ENCODE data around the gene BAG3.

GRCh38 chr10:119679480-119679829 lies 28.3 kb downstream of the BAG3 start:
- TF ChIP-seq POLR2A (IDR thresholded peaks at IDR 0.05; ENCODE audit: low read depth, low read length): no peak
- no peak for TF ChIP-seq TAF1 (IDR thresholded peaks at IDR 0.05; ENCODE audit: borderline replicate concordance, low read depth, low read length)
- no peak for TF ChIP-seq POLR2AphosphoS5 (IDR thresholded peaks at IDR 0.05; ENCODE audit: low read depth, low read length)

All from GM12892 (cell line).